IMR-90 (cell line): ENCODE results near the gene EFCC1. TPM values are rescaled to one million over a fixed set of nuclear protein-coding genes. Genes with fewer than 3 reads are reported as not detected.

Experiments used
- ATAC-seq: fragments of 200-7000 bp; cut with Tn5 transposase; 2 replicates; pipeline ENCODE4 v1.9.1; 2020; ENCODE audit warnings: low read depth, mild to moderate bottlenecking, moderate library complexity
- BruUV-seq: library from RNA; stranded (reverse); fragments of 400-500 nt; replicated peaks from 2 replicates; lab custom pipeline; 2021; lab: Mats Ljungman, UMichigan
- CTCF ChIA-PET: fragments of 300-600 bp; formaldehyde crosslinking; extraction: SDS; loops from one replicate; lab custom pipeline; 2021; ENCODE audit warnings: antibody characterized with exemption; lab: Yijun Ruan, JAX
- POLR2A ChIA-PET: fragments of 300-600 bp; sonication (Branson Sonifier 250); formaldehyde crosslinking; loops from one replicate; lab custom pipeline; 2022; ENCODE audit warnings: antibody characterized with exemption; ENCODE audit not compliant: unreplicated experiment; lab: Charles Lee
- DNase-seq: peaks from one replicate; pipeline ENCODE4 v3.0.0; 2013
- H2AFZ ChIP-seq: replicated peaks from 2 replicates; pipeline ENCODE3; 2013; ENCODE audit warnings: low read length, mild to moderate bottlenecking; ENCODE audit not compliant: poor library complexity
- H2AK5ac ChIP-seq: 2 replicates; pipeline ENCODE4 v1.6.1; 2013; ENCODE audit warnings: low read depth, low read length, inconsistent platforms
- H2AK9ac ChIP-seq: replicated peaks from 2 replicates; pipeline ENCODE3; 2013; ENCODE audit warnings: mild to moderate bottlenecking, low read depth, low read length, moderate library complexity; ENCODE audit not compliant: poor library complexity
- H2BK120ac ChIP-seq: 2 replicates; pipeline ENCODE4 v1.6.1; 2013; ENCODE audit warnings: low read depth, low read length, inconsistent platforms
- H2BK15ac ChIP-seq: 3 replicates; pipeline ENCODE4 v1.6.1; 2013; ENCODE audit warnings: low read depth, low read length, inconsistent platforms
- H2BK20ac ChIP-seq: 2 replicates; pipeline ENCODE4 v1.6.1; 2013; ENCODE audit warnings: low read depth, mild to moderate bottlenecking, inconsistent platforms, low read length, moderate library complexity
- H2BK5ac ChIP-seq: 2 replicates; pipeline ENCODE4 v1.6.1; 2013; ENCODE audit warnings: mild to moderate bottlenecking, low read depth, low read length, inconsistent platforms; ENCODE audit not compliant: poor library complexity, severe bottlenecking
- H3K14ac ChIP-seq: replicated peaks from 2 replicates; pipeline ENCODE4 v1.6.1; 2013; ENCODE audit warnings: low read depth, low read length, inconsistent platforms
- H3K18ac ChIP-seq: 2 replicates; pipeline ENCODE4 v1.6.1; 2013; ENCODE audit warnings: low read depth, low read length, control low read depth
- H3K23ac ChIP-seq: 2 replicates; pipeline ENCODE4 v1.6.1; 2013; ENCODE audit warnings: low read depth, low read length, inconsistent platforms
- H3K27ac ChIP-seq: 2 replicates; pipeline ENCODE4 v1.5.1; 2013; ENCODE audit warnings: mild to moderate bottlenecking, control low read depth, low read length; ENCODE audit not compliant: insufficient read depth
- H3K27me3 ChIP-seq: 2 replicates; pipeline ENCODE4 v1.6.1; 2013; ENCODE audit warnings: low read length; ENCODE audit not compliant: control insufficient read depth, insufficient read depth
- H3K36me3 ChIP-seq: 2 replicates; pipeline ENCODE4 v1.6.1; 2013; ENCODE audit warnings: low read length, mixed read lengths; ENCODE audit not compliant: control insufficient read depth, insufficient read depth
- H3K4ac ChIP-seq: 2 replicates; pipeline ENCODE4 v1.6.1; 2013; ENCODE audit warnings: low read depth, low read length, inconsistent platforms
- H3K4me1 ChIP-seq: 2 replicates; pipeline ENCODE4 v1.6.1; 2013; ENCODE audit warnings: low read length, mixed read lengths; ENCODE audit not compliant: control insufficient read depth, insufficient read depth
- H3K4me2 ChIP-seq: 2 replicates; pipeline ENCODE4 v1.6.1; 2013; ENCODE audit warnings: low read depth, mild to moderate bottlenecking, control low read depth, low read length, moderate library complexity
- H3K4me3 ChIP-seq: 2 replicates; pipeline ENCODE4 v1.5.1; 2013; ENCODE audit warnings: low read depth, mild to moderate bottlenecking, control low read depth, low read length, moderate library complexity; ENCODE audit not compliant: insufficient read depth
- H3K56ac ChIP-seq: 2 replicates; pipeline ENCODE4 v1.6.1; 2013; ENCODE audit warnings: low read length, inconsistent platforms; ENCODE audit not compliant: insufficient read depth; ENCODE audit errors: extremely low read depth
- H3K79me1 ChIP-seq, 2 experiments: 2 replicates each; pipeline ENCODE4 v1.6.1; 2013; ENCODE audit warnings: low read length in 2 of 2, inconsistent platforms in 1 of 2, low read depth in 1 of 2
- H3K9ac ChIP-seq: 2 replicates; pipeline ENCODE4 v1.6.1; 2013; ENCODE audit warnings: low read depth, low read length, control low read depth
- H3K9me1 ChIP-seq: 2 replicates; pipeline ENCODE4 v1.6.1; 2013; ENCODE audit warnings: low read length, inconsistent platforms; ENCODE audit not compliant: insufficient read depth
- H3K9me3 ChIP-seq: 2 replicates; pipeline ENCODE4 v1.6.1; 2013; ENCODE audit warnings: low read length; ENCODE audit not compliant: control insufficient read depth, insufficient read depth
- H4K20me1 ChIP-seq: 2 replicates; pipeline ENCODE4 v1.6.1; 2013; ENCODE audit warnings: low read length, inconsistent platforms; ENCODE audit not compliant: insufficient read depth
- H4K5ac ChIP-seq: 2 replicates; pipeline ENCODE4 v1.6.1; 2013; ENCODE audit warnings: mild to moderate bottlenecking, low read depth, low read length, control low read depth
- H4K8ac ChIP-seq, 2 experiments: 2 replicates each; pipeline ENCODE4 v1.6.1; 2013; ENCODE audit warnings: low read depth in 2 of 2, low read length in 2 of 2, control low read depth in 1 of 2, inconsistent platforms in 1 of 2
- H4K91ac ChIP-seq: 2 replicates; pipeline ENCODE4 v1.6.1; 2013; ENCODE audit warnings: low read depth, low read length, inconsistent platforms; ENCODE audit not compliant: insufficient read depth
- BHLHE40 ChIP-seq: fragments of 150-350 bp; IDR thresholded peaks from 2 replicates; pipeline ENCODE4 v1.6.1; 2016; ENCODE audit warnings: mild to moderate bottlenecking, low read depth, low read length
- CEBPB ChIP-seq: IDR thresholded peaks from 2 replicates; pipeline ENCODE4 v1.6.1; 2012; ENCODE audit warnings: low read depth, low read length, improper control_type of control experiment
- CHD1 ChIP-seq: IDR thresholded peaks from 2 replicates; pipeline ENCODE4 v1.6.1; 2012; ENCODE audit warnings: low read depth, low read length, improper control_type of control experiment
- MAFK ChIP-seq: IDR thresholded peaks from 2 replicates; pipeline ENCODE4 v1.6.1; 2012; ENCODE audit warnings: low read depth, low read length, improper control_type of control experiment
- MAZ ChIP-seq: IDR thresholded peaks from 2 replicates; pipeline ENCODE4 v1.6.1; 2012; ENCODE audit warnings: low read depth, mild to moderate bottlenecking, low read length, improper control_type of control experiment, moderate library complexity, borderline replicate concordance
- MXI1 ChIP-seq: IDR thresholded peaks from 2 replicates; pipeline ENCODE4 v1.6.1; 2012; ENCODE audit warnings: low read depth, mild to moderate bottlenecking, low read length, moderate library complexity, borderline replicate concordance
- NFE2L2 ChIP-seq: fragments of 150-350 bp; IDR thresholded peaks from 2 replicates; pipeline ENCODE4 v1.6.1; 2016; ENCODE audit warnings: low read depth, mild to moderate bottlenecking, low read length
- RAD21 ChIP-seq: IDR thresholded peaks from 2 replicates; pipeline ENCODE4 v1.6.1; 2012; ENCODE audit warnings: low read length, improper control_type of control experiment
- RCOR1 ChIP-seq: IDR thresholded peaks from 2 replicates; pipeline ENCODE4 v1.6.1; 2012; ENCODE audit warnings: mild to moderate bottlenecking, low read length, improper control_type of control experiment; ENCODE audit not compliant: insufficient replicate concordance
- RFX5 ChIP-seq: IDR thresholded peaks from 2 replicates; pipeline ENCODE4 v1.8.0; 2012; ENCODE audit warnings: low read depth, mild to moderate bottlenecking, low read length, moderate library complexity
- SMC3 ChIP-seq: fragments of 150-350 bp; IDR thresholded peaks from 2 replicates; pipeline ENCODE4 v1.6.1; 2016; ENCODE audit warnings: low read depth, mild to moderate bottlenecking, antibody characterized with exemption, low read length, moderate library complexity
- USF2 ChIP-seq: fragments of 150-350 bp; IDR thresholded peaks from 2 replicates; pipeline ENCODE4 v1.6.1; 2017; ENCODE audit warnings: mild to moderate bottlenecking, antibody characterized with exemption, low read length, low read depth
- WGBS, 2 experiments: methylation state at CpG; one replicate each; pipeline versions ENCODE4 v1.1.5 to v1.1.7; 2013; ENCODE audit warnings: missing lambda C conversion rate in 2 of 2; ENCODE audit not compliant: insufficient read length in 1 of 2; ENCODE audit errors: extremely low coverage in 2 of 2; 5-methylcytosine and 5-hydroxymethylcytosine counted together
- dilution Hi-C: fragments of 300-500 bp; cut with HindIII; formaldehyde crosslinking; loops from one replicate; pipeline ENCODE4 v1.14.3; 2018; ENCODE audit warnings: low sequenced_read_pairs; ENCODE audit not compliant: unreplicated experiment
- in situ Hi-C: fragments of 300-500 bp; cut with MboI; formaldehyde crosslinking; loops from 3 replicates; pipeline ENCODE4 v1.14.3; 2019; ENCODE audit warnings: low sequenced_read_pairs, inconsistent platforms, mixed read lengths
- intact Hi-C: fragments of 100-400 bp; cut with micrococcal nuclease; formaldehyde crosslinking; loops from 2 replicates; pipeline ENCODE4 v1.10.0; 2022
- polyA plus RNA-seq, 3 experiments: library from polyadenylated mRNA; depleted of rRNA; stranded (reverse); fragments of >200 nt; gene quantifications; 2 replicates each; pipeline ENCODE4 v1.2.3, GENCODE V29; 2012; ENCODE audit warnings: low replicate concordance in 1 of 3
- total RNA-seq: library from RNA; depleted of rRNA; stranded (reverse); fragments of >200 nt; gene quantifications from 2 replicates; pipeline ENCODE4 v1.2.3, GENCODE V29; 2012
- TF ChIP-seq, protein P1 (sequence below): conservative IDR thresholded peaks from 2 replicates; pipeline ENCODE4 v1.5.1; 2012; ENCODE audit warnings: mild to moderate bottlenecking, low read depth, low read length, improper control_type of control experiment
- TF ChIP-seq, protein P2 (sequence below): fragments of 150-350 bp; IDR thresholded peaks from 2 replicates; pipeline ENCODE4 v1.6.1; 2016; ENCODE audit warnings: low read depth, mild to moderate bottlenecking, low read length, moderate library complexity, borderline replicate concordance

The EFCC1 gene
- total and polyA plus RNA-seq, 2 of the 4 experiments (the other 2 are of a cell fraction): not detected

GRCh38 chr3:129058441-129059200 is 57.5 kb downstream of the EFCC1 start:
- ChIA-PET CTCF (interaction anchor here (0.5 kb wide), 1 partner anchor 88 kb away, joined by 3 read pairs; no protein-coding TSS in a partner anchor), POLR2A (interaction anchor here (0.5 kb wide), 1 partner anchor 78 kb away, joined by 5 read pairs; no protein-coding TSS in a partner anchor)
- Histone ChIP-seq H3K79me1 (no peaks in the 10 kb centered on the region), H2AFZ (no peak overlapping the region), H2BK120ac (no peak overlapping the region), H3K4ac (no peak overlapping the region), H3K36me3 (no peaks in the 10 kb centered on the region), H3K27ac (no peak overlapping the region), H4K5ac (no peak overlapping the region), H3K9me1 (no peaks in the 10 kb centered on the region), H3K27me3 (peaks cover 28% of the 10 kb centered on the region), H2BK20ac (no peak overlapping the region), H3K56ac (no peak overlapping the region), H3K14ac (no peak overlapping the region), H3K23ac (no peak overlapping the region), H4K20me1 (no peaks in the 10 kb centered on the region), H2BK5ac (no peak overlapping the region), H4K8ac (no peak overlapping the region), H3K18ac (no peak overlapping the region), H3K9ac (no peak overlapping the region), H4K91ac (no peak overlapping the region), H2AK9ac (no peak overlapping the region), H3K4me1 (peaks cover 2% of the 10 kb centered on the region; the same call in 1 of the 2 replicates), H2BK15ac (no peak overlapping the region), H2AK5ac (no peak overlapping the region), H3K4me2 (no peak overlapping the region), H3K9me3 (no peaks in the 10 kb centered on the region), H3K4me3 (no peak overlapping the region)
- intact Hi-C loops (loop anchor here (10.0 kb wide), 1 partner anchor 56 kb away; no protein-coding TSS in a partner anchor), in situ Hi-C loops (loop anchor here (10.0 kb wide), 1 partner anchor 186 kb away; the partner anchor contains the start of gene COPG1), dilution Hi-C loops (no loop called here)
- no TSS peak for BruUV-seq
- ATAC-seq (peak; percentile 57), DNase-seq (no peak)
- 20% methylated on average over 1 of the region's 4 CpGs; no CpG with 5 or more reads in 1 of the 2 experiments for WGBS, 2 experiments
- TF ChIP-seq CHD1 (no peak), RFX5 (no peak), MXI1 (no peak), RAD21 (no peak), MAFK (no peak), MAZ (no peak), SMC3 (no peak), RCOR1 (no peak), USF2 (no peak), CEBPB (no peak), BHLHE40 (no peak), NFE2L2 (no peak)
- TF ChIP-seq, protein P1, sequence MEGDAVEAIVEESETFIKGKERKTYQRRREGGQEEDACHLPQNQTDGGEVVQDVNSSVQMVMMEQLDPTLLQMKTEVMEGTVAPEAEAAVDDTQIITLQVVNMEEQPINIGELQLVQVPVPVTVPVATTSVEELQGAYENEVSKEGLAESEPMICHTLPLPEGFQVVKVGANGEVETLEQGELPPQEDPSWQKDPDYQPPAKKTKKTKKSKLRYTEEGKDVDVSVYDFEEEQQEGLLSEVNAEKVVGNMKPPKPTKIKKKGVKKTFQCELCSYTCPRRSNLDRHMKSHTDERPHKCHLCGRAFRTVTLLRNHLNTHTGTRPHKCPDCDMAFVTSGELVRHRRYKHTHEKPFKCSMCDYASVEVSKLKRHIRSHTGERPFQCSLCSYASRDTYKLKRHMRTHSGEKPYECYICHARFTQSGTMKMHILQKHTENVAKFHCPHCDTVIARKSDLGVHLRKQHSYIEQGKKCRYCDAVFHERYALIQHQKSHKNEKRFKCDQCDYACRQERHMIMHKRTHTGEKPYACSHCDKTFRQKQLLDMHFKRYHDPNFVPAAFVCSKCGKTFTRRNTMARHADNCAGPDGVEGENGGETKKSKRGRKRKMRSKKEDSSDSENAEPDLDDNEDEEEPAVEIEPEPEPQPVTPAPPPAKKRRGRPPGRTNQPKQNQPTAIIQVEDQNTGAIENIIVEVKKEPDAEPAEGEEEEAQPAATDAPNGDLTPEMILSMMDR: no peak
- TF ChIP-seq, protein P2, sequence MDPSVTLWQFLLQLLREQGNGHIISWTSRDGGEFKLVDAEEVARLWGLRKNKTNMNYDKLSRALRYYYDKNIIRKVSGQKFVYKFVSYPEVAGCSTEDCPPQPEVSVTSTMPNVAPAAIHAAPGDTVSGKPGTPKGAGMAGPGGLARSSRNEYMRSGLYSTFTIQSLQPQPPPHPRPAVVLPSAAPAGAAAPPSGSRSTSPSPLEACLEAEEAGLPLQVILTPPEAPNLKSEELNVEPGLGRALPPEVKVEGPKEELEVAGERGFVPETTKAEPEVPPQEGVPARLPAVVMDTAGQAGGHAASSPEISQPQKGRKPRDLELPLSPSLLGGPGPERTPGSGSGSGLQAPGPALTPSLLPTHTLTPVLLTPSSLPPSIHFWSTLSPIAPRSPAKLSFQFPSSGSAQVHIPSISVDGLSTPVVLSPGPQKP: no peak
